GM18505 (cell line): ENCODE data around the gene MACROD2.

ENCODE experiments used
- ATAC-seq: cut with Tn5 transposase; IDR thresholded peaks from one replicate; pipeline ENCODE4 v1.9.1; 2021; ENCODE audit not compliant: unreplicated experiment
- POLR2A ChIP-seq: IDR thresholded peaks from 4 replicates; pipeline ENCODE4 v1.6.1; 2011; ENCODE audit warnings: borderline replicate concordance; ENCODE audit not compliant: insufficient read depth, insufficient read length; ENCODE audit errors: extremely low read depth

Gene MACROD2

GRCh38 chr20:14494355-14494754 lies 499.0 kb downstream of the MACROD2 start:
- no peak for TF ChIP-seq POLR2A
- no peak for ATAC-seq

DNA sequence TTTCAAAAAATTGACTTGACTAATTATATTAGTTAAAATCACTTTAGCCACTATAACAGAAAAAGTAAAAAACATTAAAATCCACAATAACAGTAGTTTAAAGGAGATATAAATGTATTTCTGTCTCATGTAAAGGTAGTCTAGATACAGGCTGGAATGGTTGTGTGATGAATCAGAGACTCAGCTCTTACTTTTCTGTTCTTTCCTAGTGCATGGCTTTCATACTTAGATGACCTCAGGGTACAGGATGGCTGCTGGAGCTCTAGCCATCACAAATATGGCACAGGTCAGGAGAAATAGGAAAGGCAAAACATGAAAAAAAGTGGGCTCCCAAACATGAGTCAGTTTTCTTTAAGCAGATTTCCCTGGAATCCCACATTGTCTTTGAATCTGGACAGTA lies 499.8 kb downstream of the MACROD2 start:
- no peak for ATAC-seq

DNA sequence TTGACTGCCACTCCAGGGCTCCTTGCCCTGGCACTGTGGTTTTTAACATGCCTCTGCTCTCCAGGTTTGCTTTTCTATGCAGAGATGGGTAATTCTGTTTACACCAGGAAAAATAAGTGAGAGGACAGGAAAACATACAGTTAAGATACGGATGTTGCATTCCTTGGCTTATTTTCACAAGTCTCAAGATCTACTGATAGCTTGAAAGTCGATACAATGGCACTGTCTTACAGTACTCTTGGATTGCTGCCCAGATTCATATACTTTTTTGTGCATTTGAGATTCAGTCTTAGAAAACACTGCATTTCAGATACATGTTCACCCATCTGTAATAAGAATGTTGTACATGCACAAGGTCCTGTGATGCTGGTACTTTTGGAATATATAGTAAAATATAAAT lies 501.7 kb downstream of the MACROD2 start:
- TF ChIP-seq POLR2A: no peak
- no peak for ATAC-seq

More for the DNA sequence above, 499.8 kb downstream of the MACROD2 start:
- no peak for TF ChIP-seq POLR2A

- TF ChIP-seq POLR2A: no peak
- no peak for ATAC-seq
Measured at GRCh38 chr20:14498772-14499171, 503.5 kb downstream of the MACROD2 start.

GRCh38 chr20:14505476-14505875 lies 510.2 kb downstream of the MACROD2 start:
- no peak for TF ChIP-seq POLR2A
- ATAC-seq: no peak

- no peak for ATAC-seq
- no peak for TF ChIP-seq POLR2A
Measured at GRCh38 chr20:14507711-14508110, 512.4 kb downstream of the MACROD2 start.

GRCh38 chr20:14510341-14510740 lies 515.0 kb downstream of the MACROD2 start:
- no peak for ATAC-seq
- no peak for TF ChIP-seq POLR2A

DNA sequence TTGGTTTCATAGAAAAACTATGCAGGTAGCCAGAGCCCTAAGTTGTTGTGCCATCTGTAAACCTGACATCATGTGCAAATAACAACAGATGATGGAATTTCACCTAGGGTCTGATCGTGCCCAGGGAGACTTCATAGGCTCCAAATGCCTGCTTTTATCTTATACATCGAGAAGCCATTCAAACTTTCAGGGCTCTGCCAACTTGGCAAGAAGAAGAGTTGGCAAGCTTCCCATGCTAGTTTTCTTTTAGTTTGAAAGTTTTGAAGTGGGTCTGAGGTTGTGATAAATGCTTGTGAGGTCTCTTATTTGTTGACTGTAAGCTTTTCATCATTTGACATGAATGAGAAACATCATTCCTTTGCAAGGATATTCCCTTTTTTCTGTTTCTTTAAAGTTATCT lies 517.5 kb downstream of the MACROD2 start:
- no peak for ATAC-seq
- TF ChIP-seq POLR2A: no peak

GRCh38 chr20:14518648-14519047 lies 523.3 kb downstream of the MACROD2 start:
- ATAC-seq: no peak
- TF ChIP-seq POLR2A: no peak

- TF ChIP-seq POLR2A: no peak
- no peak for ATAC-seq
Measured at GRCh38 chr20:14521016-14521415, 525.7 kb downstream of the MACROD2 start.

GRCh38 chr20:14521436-14521835 lies 526.1 kb downstream of the MACROD2 start:
- no peak for TF ChIP-seq POLR2A
- no peak for ATAC-seq

DNA sequence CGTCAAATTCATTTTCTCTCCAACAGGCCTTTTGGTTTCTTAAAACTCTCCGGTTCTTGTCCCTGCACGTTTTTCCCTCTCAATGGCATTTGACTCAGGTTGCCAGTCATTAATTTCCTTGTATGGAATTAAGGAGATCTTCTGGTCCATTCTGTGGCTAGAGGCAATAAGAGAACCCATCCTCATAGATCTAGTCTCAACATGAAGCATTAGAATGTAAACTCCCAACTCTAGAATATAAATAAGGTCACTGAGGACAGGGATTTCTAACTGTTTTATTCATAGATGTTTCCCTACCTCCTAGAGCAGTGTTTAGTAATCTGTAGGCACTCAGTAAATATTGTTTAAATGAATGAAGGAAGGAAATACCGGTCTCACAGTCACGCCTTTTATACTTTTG lies 527.3 kb downstream of the MACROD2 start:
- TF ChIP-seq POLR2A: no peak
- ATAC-seq: no peak

- no peak for ATAC-seq
- no peak for TF ChIP-seq POLR2A
Measured at GRCh38 chr20:14523090-14523489, 527.8 kb downstream of the MACROD2 start.

GRCh38 chr20:14525426-14525825 lies 530.1 kb downstream of the MACROD2 start:
- ATAC-seq: no peak
- no peak for TF ChIP-seq POLR2A

DNA sequence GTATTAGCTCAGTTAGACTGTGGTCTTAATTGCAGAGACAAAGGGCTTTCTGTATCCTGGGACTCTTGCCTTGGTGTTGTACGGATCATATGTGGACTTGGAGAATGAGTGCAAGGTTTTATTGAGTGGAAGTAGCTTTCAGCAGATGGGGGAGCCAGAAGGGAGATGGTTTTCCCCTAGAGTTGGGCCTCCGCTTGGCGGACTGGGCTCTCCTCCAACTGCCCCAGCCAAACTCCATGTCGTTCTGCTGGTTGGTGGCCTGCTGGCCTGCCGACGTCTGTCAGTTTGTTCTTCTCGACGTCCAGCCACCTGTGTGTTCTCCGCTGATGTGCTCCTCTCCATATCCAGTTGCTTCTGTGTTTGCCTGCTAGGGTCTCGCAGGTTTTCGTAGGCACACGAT lies 531.6 kb downstream of the MACROD2 start:
- no peak for ATAC-seq
- TF ChIP-seq POLR2A: no peak
